ENCODE measurements around the gene AGBL1. TPM values are rescaled to one million over a fixed set of nuclear protein-coding genes. Genes with fewer than 3 reads are reported as not detected.

The AGBL1 gene
- total RNA-seq, 1 donor from 2014 or later = 4.8 TPM

DNA sequence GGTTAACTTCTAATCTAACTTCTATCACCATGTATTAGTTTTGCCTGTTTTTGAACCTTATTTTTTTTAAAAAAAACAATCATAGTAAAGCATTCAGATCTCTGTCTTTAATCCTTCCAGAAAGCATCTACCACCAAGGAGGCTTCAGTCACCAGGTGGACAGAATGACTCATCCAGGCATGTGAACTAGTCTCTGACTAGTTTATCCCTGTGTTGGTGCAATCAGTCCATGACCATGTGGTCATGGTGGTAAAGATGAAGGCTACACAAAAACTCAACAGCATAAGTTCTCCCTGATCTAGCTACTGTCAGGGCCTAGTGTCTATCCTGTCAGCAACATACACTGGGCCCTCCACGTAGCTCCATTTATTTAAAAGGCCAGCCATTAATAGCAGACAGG, 750.6 kb downstream of the AGBL1 start:
- DNase-seq = no peak

GRCh38 chr15:86833595-86833994, 753.9 kb downstream of the AGBL1 start:
- DNase-seq = no peak

- DNase-seq = no peak
Observed at GRCh38 chr15:86834115-86834863, 754.6 kb downstream of the AGBL1 start.

- no peak for DNase-seq
Observed at GRCh38 chr15:86837294-86838061, 757.8 kb downstream of the AGBL1 start.

- DNase-seq = no peak
Observed at GRCh38 chr15:86839502-86839901, 759.8 kb downstream of the AGBL1 start.

GRCh38 chr15:86840996-86841395, 761.3 kb downstream of the AGBL1 start:
- DNase-seq = no peak

- DNase-seq = no peak
Observed at GRCh38 chr15:86842199-86842598, 762.5 kb downstream of the AGBL1 start.

GRCh38 chr15:86846036-86846435, 766.4 kb downstream of the AGBL1 start:
- no peak for DNase-seq

- DNase-seq = no peak
Observed at GRCh38 chr15:86849136-86849535, 769.5 kb downstream of the AGBL1 start.

- no peak for DNase-seq
Observed at GRCh38 chr15:86849558-86850285, 770.1 kb downstream of the AGBL1 start.

- DNase-seq = no peak
Observed at GRCh38 chr15:86850939-86851338, 771.3 kb downstream of the AGBL1 start.

GRCh38 chr15:86852741-86853140, 773.1 kb downstream of the AGBL1 start:
- DNase-seq = no peak

DNA sequence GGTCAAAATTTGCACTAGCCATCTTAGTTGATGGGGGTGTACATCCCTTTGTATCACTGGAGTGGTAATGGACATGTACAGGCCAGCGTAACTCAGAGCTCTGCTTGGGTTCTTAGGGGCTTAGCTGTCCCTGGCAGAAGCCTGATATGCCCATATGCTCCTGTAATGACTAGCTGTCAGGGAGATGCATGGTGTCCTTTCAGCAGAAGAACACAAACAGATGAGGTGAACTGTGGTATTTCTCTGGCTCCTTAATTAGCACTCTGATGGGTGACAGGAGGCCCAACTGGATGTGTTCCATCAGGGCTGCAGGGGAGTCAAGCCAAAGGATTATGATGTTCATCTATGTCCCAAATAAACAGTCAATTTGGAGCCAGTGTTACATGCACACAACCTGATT, 774.5 kb downstream of the AGBL1 start:
- no peak for DNase-seq

- no peak for DNase-seq
Observed at GRCh38 chr15:86855307-86856291, 775.9 kb downstream of the AGBL1 start.

DNA sequence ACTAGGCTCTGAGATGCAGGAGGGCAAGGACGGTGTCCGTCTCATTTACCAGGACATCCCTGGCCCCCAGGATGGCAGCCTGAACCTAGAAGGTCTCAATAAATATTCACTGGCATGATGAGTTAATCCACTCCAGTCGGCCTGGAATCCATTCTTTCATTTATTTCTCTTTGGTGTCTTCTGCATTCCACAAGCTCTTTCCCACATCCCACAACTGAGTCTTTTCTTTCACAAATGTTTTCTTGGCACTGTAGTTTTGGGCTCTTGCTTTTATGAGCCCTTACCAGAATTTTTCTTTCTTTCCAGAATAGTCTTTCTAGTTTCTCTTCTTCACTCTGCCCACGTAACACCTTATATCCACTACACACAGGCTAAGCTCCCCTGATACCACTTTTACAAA, 778.0 kb downstream of the AGBL1 start:
- no peak for DNase-seq

GRCh38 chr15:86863226-86863915, 783.7 kb downstream of the AGBL1 start:
- DNase-seq = no peak

DNA sequence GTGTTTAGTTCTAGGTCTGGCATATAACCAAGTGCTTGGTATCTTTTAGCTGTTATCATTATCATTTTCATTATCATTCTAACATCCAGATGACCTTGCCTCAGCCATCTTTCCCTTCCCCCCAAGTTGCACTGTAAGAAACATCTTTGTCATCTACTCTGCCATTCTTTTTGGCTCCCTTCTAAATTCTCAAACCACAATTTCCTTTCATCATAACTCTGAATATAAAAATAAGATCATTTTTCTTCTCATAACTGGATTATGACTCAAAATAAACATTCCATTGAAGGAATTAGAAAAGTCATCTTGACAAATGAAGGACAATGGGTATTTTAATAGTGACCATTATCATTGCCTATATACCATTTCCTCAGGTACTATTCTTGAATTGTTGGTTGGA, 786.2 kb downstream of the AGBL1 start:
- DNase-seq = no peak

DNA sequence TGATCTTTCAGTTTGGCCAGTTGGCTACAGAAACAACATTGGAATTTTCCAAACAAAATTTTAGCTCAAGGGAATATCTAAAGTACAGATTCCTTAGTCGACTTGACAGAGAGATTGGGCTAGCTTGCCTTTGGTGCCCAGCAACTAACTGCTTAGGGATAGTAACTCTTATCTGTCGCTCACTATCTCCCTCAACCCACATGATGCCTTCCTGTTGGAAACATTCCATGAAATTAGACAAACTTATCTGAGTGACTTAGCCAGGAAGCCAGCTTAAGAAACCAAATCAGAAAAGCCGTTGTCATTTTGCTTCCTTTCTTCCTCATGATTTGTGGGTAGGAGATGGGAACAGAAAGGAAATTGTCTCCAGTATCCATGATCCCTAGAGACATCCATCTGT, 791.2 kb downstream of the AGBL1 start:
- no peak for DNase-seq

- no peak for DNase-seq
Observed at GRCh38 chr15:86871964-86872363, 792.3 kb downstream of the AGBL1 start.

DNA sequence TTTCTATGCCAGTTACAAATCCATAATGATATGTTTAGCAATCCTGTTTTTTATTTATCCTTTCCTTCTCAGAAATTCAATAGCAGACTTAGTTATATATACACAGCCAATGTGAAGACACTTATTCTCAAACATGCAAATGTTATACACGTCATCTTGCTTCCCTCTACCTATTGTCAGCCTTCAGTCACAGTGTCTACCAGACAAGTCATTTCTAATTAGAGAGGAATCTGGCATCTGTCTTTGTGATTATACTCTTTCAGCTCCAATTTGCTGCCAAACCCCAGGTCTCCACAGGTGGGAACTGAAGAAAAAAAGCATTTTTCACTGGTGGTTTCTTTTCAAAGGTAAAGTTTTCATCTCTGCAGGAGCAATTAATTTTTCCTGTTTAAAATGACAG, 793.1 kb downstream of the AGBL1 start:
- no peak for DNase-seq

- DNase-seq = no peak
Observed at GRCh38 chr15:86875067-86875466, 795.4 kb downstream of the AGBL1 start.

Data from skin of body (tissue), 2 donors.